RWPE2 (cell line): ENCODE measurements around the gene SCEL.

ENCODE experiments used
- ATAC-seq: fragments of 200-7000 bp; cut with Tn5 transposase; 3 replicates; pipeline ENCODE4 v1.9.1; 2021; ENCODE audit warnings: low read depth
- DNase-seq: peaks from one replicate; pipeline ENCODE4 v3.0.0-alpha.2; 2020; ENCODE audit warnings: low spot score
- H3K27ac ChIP-seq: fragments of 450-650 bp; 2 replicates; pipeline ENCODE4 v1.5.1; 2017; ENCODE audit warnings: mild to moderate bottlenecking; ENCODE audit not compliant: poor library complexity, severe bottlenecking
- H3K27me3 ChIP-seq: fragments of 250-450 bp; sonication (Bioruptor Pico); 2 replicates; pipeline ENCODE4 v1.5.1; 2021; ENCODE audit warnings: mild to moderate bottlenecking, moderate library complexity; ENCODE audit not compliant: insufficient read depth, poor library complexity, severe bottlenecking
- H3K36me3 ChIP-seq: fragments of 250-450 bp; sonication (Bioruptor Pico); 2 replicates; pipeline ENCODE4 v1.5.1; 2020; ENCODE audit warnings: low read depth, mild to moderate bottlenecking, moderate library complexity
- H3K4me1 ChIP-seq: fragments of 250-450 bp; sonication (Bioruptor Pico); 2 replicates; pipeline ENCODE4 v1.5.1; 2021; ENCODE audit warnings: mild to moderate bottlenecking, moderate library complexity; ENCODE audit not compliant: insufficient read depth, poor library complexity, severe bottlenecking
- H3K4me3 ChIP-seq: fragments of 250-450 bp; sonication (Bioruptor Pico); 2 replicates; pipeline ENCODE4 v1.5.1; 2021; ENCODE audit warnings: mild to moderate bottlenecking, moderate library complexity; ENCODE audit not compliant: severe bottlenecking
- H3K9me3 ChIP-seq: fragments of 250-450 bp; sonication (Bioruptor Pico); 2 replicates; pipeline ENCODE4 v1.5.1; 2021; ENCODE audit warnings: mild to moderate bottlenecking, moderate library complexity; ENCODE audit not compliant: severe bottlenecking
- TF ChIP-seq, protein P1 (sequence below): fragments of 450-650 bp; IDR thresholded peaks from one replicate; pipeline ENCODE4 v1.5.1; 2017; ENCODE audit warnings: mild to moderate bottlenecking, moderate library complexity; ENCODE audit not compliant: poor library complexity, severe bottlenecking

The SCEL gene

GRCh38 chr13:77543711-77544110 lies 8.2 kb downstream of the SCEL start:
- Histone ChIP-seq H3K4me1 (peaks cover 20% of the 10 kb centered on the region), H3K4me3 (no peak overlapping the region), H3K36me3 (no peaks in the 10 kb centered on the region), H3K27ac (peak overlapping the region; percentile 17), H3K27me3 (no peaks in the 10 kb centered on the region), H3K9me3 (no peaks in the 10 kb centered on the region)
- DNase-seq (no peak), ATAC-seq (no peak)
- TF ChIP-seq, protein P1, sequence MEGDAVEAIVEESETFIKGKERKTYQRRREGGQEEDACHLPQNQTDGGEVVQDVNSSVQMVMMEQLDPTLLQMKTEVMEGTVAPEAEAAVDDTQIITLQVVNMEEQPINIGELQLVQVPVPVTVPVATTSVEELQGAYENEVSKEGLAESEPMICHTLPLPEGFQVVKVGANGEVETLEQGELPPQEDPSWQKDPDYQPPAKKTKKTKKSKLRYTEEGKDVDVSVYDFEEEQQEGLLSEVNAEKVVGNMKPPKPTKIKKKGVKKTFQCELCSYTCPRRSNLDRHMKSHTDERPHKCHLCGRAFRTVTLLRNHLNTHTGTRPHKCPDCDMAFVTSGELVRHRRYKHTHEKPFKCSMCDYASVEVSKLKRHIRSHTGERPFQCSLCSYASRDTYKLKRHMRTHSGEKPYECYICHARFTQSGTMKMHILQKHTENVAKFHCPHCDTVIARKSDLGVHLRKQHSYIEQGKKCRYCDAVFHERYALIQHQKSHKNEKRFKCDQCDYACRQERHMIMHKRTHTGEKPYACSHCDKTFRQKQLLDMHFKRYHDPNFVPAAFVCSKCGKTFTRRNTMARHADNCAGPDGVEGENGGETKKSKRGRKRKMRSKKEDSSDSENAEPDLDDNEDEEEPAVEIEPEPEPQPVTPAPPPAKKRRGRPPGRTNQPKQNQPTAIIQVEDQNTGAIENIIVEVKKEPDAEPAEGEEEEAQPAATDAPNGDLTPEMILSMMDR = no peak

DNA sequence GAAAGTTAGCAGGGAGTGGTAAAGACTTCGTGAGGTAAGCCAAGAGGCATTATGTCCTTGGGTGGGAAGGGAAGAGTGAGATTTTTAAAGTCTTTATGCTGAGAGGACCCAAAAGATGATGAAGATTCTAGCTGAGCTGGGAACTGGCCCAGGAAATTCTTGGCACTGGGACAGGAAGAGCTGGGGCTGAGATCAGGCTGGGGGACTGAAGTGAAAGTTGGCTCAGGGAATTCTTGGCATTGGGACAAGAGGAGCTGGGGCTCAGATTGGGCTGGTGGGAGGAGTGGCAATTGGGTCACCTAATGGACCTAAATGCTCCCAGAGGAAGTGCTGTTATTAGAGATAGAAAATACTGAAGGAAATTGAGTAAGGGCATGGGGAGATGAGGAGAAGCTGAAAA lies 8.8 kb downstream of the SCEL start:
- no peak for DNase-seq

DNA sequence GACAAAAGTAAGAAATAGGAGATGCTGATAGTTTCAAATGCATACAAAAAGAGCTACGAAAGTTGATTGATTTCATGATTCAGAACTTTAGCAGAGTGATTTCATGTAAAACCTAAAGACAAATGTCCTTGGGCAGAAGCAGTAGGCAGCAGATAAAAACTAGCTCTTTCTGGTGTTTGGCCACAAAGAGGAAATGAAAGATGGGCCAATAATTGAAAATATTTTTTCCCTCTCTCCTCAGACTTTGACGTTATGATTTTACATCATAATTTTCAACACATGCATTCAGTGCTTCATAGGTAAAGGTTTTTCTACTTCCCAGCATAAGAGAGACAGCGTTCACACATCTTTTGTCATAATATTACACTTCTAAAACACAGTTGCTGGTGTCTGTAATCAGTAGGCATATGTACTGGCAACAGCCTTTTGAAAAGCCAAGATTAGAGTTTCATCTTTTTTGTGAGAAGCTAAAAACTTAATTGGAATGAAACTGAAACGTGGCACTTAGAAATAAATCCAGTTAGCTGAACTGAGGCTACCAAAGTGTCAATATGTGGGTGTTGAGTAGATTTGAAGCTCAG lies 9.3 kb downstream of the SCEL start:
- Histone ChIP-seq H3K36me3 (no peaks in the 10 kb centered on the region), H3K4me3 (no peak overlapping the region), H3K27me3 (no peaks in the 10 kb centered on the region), H3K9me3 (no peaks in the 10 kb centered on the region), H3K27ac (peak overlapping the region; percentile 17), H3K4me1 (peaks cover 17% of the 10 kb centered on the region)
- no peak for DNase-seq
- TF ChIP-seq, protein P1 = no peak
- ATAC-seq = no peak

More for the DNA sequence above, 8.8 kb downstream of the SCEL start:
- Histone ChIP-seq H3K9me3 (no peaks in the 10 kb centered on the region), H3K36me3 (no peaks in the 10 kb centered on the region), H3K27ac (peak overlapping the region; percentile 17), H3K4me1 (peaks cover 17% of the 10 kb centered on the region), H3K27me3 (no peaks in the 10 kb centered on the region), H3K4me3 (no peak overlapping the region)
- ATAC-seq = peak; percentile 64; the same call in 2 of the 3 replicates
- TF ChIP-seq, protein P1 = no peak

GRCh38 chr13:77545626-77546412 lies 10.3 kb downstream of the SCEL start:
- H3K27me3 ChIP-seq = no peaks in the 10 kb centered on the region
- no peak overlapping the region for H3K27ac ChIP-seq
- no peaks in the 10 kb centered on the region for H3K9me3 ChIP-seq
- H3K4me1 ChIP-seq = peaks cover 17% of the 10 kb centered on the region
- no peak for ATAC-seq
- DNase-seq = no peak
- TF ChIP-seq, protein P1 = no peak
- no peaks in the 10 kb centered on the region for H3K36me3 ChIP-seq
- H3K4me3 ChIP-seq = no peak overlapping the region

DNA sequence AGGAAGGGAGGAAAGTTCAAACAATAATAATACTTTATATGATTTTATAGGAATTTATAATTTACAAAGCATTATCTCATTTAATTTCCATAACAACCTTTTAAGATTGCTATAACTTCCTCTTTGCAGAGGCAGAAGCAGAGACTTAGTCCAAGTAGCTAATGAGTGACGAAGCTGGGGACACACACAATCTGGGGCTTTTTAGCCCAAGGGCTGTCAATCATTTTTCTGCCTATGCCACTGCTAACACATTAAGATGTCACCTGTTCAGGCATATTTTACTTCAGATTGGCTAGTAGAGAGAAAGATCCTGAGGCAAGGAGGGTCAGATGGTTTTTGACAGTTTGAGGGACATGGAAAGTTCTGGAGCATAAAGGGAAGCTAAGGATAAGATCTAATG lies 12.6 kb downstream of the SCEL start:
- ATAC-seq (no peak), DNase-seq (no peak)
- TF ChIP-seq, protein P1 = no peak
- H3K4me3 ChIP-seq = no peak overlapping the region
- no peak overlapping the region for H3K27ac ChIP-seq
- H3K36me3 ChIP-seq = no peaks in the 10 kb centered on the region
- H3K9me3 ChIP-seq = no peaks in the 10 kb centered on the region
- no peaks in the 10 kb centered on the region for H3K27me3 ChIP-seq
- H3K4me1 ChIP-seq = peaks cover 17% of the 10 kb centered on the region
